Activated T-cell treated with anti-CD3 and anti-CD28 coated beads for 24 hours (primary cell): Measurements from ENCODE around the gene SORCS2.

Experiments
- DNase-seq: peaks from one replicate; pipeline ENCODE4 v3.0.0-alpha.2; 2020; ENCODE audit warnings: low read depth

SORCS2 gene

DNA sequence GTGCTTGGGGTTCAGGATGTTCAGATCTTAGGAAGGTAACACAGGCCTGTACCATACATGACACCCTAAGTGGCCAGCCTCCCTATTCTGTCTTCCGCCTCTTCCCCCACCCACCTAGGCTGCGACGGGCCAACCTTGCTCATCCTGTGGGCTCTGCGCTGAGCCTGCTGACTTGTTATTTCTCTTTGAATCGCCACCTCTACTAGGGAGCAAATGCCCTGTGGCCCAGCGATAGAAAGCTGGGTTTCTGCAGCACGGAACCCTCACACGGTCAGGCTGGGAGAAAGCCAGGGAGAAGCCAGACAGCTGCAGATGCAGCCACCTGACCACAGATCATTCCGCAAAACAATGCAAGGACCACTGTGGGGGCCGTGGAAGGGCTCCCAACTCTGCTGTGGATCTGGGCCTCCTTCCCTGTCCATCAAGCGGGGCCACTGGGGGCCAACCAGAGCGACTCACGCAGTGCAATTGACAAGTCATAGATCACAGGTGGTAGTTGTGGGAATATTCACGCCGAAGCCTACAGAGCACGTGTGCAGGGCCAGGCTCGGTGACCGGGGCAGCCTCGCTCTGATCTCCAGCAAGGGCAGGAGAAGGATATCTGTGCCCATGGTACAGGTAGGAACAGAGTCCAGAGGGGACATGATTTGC, 519.8 kb downstream of the SORCS2 start:
- DNase-seq, result no peak

GRCh38 chr4:7713757-7714156, 521.4 kb downstream of the SORCS2 start:
- no peak for DNase-seq

- no peak for DNase-seq
These were observed 521.8 kb downstream of the SORCS2 start for GRCh38 chr4:7714176-7714575.

GRCh38 chr4:7714738-7715137, 522.4 kb downstream of the SORCS2 start:
- DNase-seq, result no peak

GRCh38 chr4:7715271-7716009, 523.1 kb downstream of the SORCS2 start:
- no peak for DNase-seq

DNA sequence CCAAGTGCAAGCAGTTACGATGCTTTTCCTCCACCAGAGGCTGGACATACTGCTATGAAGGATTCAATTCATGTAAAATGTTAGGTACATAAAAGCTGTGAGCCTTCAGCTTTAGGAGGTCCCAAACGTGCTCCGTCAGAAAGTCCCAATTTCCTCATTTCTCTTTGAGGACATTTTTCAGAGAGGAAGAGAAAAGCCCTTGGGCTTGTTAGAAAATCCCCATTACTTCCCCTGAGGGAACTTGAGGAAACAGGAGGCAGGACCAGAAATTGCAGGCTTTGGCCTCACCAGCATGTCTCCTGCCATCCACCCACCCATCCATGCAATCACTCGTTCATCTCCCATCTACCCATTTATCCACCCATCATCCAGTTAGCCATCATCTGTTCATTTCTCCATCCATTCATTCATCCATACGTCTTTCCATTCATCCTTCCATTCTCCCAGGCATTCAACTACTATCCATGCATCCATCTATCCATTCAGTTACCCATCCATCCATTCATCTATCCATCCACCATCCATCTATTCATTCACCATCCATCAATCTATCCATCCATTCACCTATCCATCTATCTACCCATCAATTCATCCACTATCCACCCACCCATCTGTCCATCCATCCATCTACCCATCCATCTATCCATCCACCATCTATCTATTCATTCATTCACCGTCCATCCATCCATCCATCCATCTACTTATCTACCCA, 523.8 kb downstream of the SORCS2 start:
- no peak for DNase-seq

DNA sequence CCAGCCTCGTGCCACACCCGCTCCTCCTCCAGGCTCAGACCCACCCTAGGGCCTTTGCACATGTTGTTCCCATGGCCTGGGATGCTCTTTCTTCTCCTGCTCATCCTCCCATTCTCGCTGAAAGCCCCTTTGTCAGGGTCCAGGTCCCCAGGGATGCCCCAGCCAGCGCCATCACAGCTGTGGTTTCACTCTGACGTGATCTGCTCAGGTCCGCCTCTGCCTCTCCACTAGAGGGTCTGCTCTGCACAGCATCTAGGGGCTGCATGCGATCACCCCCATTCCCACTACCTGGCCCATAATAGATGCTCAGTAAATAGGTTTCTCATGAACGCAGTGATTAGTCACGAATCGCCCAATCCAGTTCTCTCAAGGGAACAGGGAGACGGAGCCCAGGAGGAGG, 524.8 kb downstream of the SORCS2 start:
- no peak for DNase-seq

DNA sequence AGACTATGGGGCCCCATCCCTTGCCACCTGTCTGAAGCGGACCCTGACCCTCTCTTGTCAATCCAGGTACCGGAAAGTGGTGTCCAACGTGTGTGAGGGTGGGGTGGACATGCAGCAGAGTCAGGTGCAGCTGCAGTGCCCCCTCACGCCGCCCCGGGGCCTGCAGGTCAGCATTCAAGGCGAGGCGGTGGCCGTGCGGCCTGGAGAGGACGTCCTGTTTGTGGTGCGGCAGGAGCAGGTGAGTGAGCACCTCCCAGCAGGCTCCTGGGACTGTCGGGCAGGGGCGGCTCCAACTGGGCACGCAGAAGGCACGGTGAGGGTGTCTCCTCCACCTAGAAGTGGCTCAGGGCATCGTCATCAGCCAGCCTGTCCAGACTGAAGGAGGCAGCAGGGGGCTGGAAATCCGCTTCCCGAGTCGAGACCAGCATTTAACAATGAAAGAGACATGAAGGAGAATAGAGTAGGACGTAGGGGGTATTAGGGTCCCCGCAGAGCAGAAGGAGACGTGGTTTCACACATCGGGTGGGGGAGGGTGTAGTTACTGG, 525.7 kb downstream of the SORCS2 start:
- no peak for DNase-seq

DNA sequence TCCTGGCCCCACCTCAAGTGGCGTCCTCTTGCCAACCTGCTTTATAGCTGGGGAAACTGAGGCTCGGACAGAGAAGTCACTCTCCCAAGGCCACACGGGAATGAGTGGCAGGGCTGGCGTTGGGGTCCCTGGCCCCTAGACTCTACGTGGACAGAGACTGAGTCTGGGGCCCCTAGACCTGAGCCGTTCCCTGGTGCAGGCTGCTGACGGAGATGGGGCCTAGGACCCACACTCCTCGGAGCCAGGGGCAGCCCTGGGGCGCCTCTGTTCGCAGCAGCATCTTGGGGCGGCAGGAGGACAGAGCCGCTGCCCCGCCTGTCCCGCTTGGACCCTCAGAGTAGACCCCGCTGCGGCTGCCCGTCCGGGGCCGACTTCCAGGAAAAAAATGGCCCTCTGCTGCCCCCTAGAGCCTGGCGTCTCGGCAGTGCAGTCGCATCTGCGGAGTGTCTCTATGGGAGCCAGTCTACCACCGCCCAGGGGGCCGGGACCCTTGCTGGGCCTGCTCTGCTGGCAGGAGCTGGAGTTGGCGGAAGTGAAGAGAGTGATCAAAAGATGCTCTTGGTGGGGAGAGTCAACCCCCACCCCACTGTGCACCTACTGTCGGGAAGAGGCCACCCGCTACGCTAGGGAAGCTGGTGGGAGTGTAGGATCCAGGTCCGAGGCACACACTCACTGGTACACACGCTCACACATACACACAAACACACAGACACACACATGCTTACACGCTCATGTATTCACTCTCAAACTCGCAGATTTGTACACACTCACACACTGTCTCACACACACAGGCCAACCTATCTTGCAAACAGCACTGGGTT, 527.2 kb downstream of the SORCS2 start:
- peak; percentile 54 for DNase-seq

DNA sequence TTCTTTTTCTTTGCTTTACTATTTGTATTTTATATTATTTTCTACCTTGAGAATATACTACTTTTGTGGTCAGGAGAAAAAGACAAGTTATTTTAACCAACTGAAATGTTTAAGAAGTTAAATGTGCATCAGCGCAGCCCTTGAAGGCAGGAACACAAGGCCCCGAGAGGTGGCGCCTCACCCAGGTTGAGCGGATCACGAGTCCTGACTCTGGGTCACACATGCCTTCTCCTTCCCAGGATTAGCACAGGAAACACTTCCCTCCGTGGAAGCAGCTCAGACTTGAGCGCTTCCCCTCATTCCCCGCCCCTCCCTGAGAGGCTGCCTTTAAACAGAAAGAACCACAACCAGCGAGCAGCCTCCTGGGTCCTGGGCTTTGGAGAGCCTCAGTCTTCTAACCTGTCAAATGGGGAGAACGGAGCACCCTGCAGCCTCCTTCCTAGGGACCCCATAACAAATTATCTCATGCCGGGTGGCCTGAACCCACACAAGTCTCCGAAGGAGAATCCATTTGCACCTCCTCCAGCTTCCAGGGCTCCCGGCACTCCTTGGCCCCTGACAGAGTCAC, 529.7 kb downstream of the SORCS2 start:
- no peak for DNase-seq

GRCh38 chr4:7722766-7723387, 530.5 kb downstream of the SORCS2 start:
- DNase-seq, result no peak

- no peak for DNase-seq
These were observed 531.3 kb downstream of the SORCS2 start for GRCh38 chr4:7723625-7724024.

GRCh38 chr4:7725951-7726350, 533.6 kb downstream of the SORCS2 start:
- DNase-seq, result no peak

DNA sequence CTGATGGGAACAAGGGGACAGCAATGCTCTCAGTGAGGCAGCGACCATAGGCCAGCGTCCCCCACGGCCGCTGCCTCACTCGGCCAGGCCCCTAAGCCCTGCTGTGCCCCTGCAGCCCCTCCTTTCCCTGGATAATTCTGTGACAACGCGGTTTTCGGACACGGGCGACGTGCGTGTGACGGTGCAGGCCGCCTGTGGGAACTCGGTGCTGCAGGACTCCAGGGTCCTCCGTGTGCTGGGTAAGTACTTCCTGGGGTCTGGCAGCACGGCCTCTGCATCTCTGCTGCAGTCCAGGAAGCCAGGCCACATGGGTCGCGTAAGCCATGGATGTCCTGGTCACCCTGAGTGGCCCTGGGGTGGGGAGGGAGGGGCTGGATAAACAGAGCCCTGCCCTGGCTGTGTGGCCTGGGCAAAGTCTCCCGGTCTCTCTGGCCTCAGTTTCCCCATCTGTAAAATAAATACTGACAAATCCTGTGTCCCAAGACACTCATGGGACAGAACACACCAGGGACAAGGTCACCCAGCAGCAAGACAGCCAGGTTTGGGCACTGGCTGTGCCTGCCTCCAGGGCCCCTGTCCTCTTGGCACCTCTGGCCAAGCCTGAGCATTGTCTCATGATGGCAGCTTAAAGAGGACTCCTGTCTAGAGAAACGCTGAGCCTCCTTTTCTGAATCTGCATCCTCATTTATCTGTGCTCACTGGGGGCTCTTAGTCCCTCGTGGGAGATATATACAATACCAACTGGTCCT, 534.5 kb downstream of the SORCS2 start:
- no peak for DNase-seq

DNA sequence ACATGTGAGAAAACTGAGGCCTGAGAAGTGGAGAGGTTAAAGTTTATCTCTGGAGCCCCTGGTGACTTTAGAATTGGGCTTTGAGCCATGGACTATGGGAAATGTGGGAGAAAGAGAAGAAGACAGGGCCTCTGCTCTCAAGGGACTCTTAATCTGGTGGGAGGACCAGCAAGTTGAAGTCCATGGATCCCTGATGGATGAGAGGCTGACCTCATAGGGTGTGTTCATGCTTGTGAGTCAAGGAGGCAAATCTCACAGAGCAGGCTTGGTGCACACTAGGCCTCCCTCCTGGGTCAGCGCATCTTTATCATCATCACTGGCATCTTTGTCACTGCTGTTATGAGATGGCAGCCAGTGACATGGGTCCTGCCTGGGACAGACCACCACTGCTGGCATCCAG, 535.4 kb downstream of the SORCS2 start:
- DNase-seq, result no peak

- DNase-seq, result no peak
These were observed 539.1 kb downstream of the SORCS2 start for GRCh38 chr4:7731437-7731836.

DNA sequence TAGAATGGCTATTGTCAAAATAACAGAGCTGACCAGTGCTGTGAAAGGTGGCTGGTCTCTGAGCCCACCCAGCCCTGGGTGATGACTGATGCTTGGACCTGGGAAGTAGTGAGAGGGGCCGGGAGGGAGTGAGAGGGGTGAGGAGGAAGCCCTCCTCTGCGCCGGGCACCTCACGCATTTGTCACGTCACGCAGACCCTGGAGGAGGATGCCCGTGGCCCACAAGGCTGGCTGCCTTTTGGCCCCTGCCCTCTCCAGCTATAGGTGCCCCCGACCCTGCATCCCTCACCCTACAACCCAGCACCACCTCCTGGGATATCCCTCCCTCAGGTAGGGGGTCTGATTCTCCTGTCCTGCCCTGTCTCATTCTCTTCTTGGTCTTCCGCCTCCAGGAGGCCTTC, 539.9 kb downstream of the SORCS2 start:
- DNase-seq, result no peak

DNA sequence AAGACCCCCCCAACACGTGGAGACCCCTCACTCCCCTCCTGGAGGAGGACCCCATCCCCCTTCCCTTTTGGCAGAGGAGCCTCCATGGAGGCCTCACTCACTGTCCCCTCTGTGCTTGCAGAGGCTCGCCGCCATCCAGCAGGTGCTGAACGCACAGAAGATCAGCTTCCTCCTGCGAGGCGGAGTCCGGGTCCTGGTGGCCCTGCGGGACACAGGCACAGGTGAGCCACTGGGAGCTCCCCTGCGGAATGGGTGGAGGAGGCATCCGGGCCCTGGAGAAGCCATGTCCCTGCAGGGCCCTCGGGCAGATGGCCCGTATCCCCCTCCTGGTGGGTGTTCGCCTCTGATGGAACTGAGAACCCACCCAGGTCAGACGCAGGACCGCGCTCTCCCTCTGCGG, 540.9 kb downstream of the SORCS2 start:
- DNase-seq, result no peak

GRCh38 chr4:7733801-7734650, 541.7 kb downstream of the SORCS2 start:
- no peak for DNase-seq
